HCEC 1CT (cell line): ENCODE data around the gene MAP4K2.

Experiments
- DNase-seq: peaks from one replicate; pipeline ENCODE4 v3.0.0-alpha.2; 2017

MAP4K2 gene

DNA sequence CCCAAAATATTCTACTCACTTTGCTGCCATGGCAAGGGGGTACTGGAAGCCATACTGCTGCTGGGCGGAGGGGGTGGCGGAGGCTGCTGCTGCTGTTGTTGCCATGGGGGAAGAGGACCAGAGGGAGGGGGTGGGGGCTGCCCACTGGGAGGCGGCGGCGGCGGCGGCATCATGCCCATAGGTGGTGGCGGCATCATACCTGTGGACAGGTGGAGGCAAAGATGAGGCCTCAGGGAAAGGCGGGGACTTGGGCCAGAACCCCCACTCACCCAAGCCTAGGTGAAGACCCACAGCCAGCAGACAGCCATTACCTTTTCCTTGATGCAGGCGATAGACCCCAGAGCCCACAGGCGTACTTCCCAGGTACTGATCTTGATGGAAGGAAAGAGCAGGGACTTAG lies 36.1 kb downstream of the MAP4K2 start:
- no peak for DNase-seq

DNA sequence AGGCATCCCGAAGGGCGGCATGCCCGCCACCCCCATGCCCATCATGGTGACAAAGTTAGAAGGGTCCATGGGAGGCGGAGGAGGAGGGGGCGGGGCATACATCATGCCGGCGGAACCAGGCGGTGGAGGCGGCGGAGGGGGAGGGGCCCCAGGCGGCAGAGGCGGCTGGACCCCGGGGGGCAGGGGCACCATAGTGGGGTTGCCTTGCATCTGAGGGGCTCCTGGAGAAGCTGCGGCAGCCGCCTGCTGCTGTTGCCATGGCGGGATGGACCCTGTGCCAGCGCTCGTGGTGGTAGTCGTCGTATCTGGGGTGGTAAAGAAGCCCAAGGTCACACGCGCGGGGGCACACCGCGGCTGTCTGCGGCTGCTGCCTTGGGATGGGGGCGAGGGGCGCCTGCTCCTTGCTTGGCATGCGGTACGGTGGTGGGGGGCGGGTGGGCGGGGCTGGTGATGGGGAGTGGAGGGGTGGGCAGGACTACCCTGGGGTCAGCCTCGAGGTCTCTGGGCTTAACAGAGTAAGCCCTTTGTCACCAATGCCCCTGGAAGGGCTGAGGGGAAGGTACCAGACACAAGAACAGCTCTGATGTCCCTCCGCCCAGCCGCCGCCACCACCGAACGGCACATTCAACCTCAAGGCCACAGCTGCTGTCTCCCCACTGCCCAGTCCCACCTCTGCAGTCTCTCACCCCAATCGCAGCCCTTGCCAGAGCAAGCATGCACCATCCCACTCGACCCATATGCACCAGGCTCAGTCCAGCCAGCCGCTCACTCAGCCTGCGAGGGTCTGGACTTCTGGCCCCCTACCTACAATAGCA lies 37.0 kb downstream of the MAP4K2 start:
- no peak for DNase-seq

DNA sequence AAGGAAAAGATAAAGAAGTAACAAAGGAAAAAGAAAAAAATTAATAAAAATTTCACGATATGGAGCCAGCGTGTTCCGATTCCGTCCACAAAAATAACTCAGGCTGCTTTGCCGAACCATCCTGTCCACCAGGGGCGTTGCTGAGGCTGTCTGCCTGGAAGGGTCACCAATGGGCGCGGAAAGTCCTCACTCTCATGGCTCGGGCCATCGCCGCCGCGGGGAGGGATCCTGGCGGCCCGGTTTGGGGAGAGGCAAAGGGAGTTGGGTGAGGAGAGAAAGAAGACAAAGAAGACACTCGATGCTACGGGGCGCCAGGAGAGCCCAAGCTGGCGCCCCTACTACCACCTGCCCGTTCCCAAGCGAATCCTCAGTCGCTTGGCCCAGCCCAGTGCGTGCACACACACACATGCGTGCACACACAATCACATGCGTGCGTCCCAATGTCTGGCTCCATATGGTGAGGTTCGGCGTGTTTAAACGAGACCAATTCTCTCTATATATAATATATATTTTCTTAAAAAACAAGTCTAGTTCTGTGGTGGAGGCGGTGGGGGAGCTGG lies 37.6 kb downstream of the MAP4K2 start:
- no peak for DNase-seq

DNA sequence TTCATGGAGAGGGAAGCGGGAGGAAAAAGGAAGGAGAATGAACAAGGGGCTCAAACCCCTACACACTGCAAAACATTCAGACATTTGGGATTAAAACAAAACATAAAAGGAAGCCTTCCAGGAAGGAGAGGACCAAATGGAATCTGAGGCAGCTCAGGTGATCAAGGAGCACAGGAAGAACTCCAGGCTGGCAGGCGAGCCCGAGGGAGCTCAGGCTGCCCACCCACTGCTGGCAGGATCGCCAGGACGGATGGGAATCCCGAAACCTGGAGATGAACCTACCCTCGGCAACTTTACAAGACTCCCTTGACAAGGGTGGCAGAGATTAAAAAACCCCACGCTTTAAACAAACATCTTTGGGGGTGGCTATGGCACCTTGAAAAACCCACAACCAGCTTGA lies 38.3 kb downstream of the MAP4K2 start:
- DNase-seq = no peak

DNA sequence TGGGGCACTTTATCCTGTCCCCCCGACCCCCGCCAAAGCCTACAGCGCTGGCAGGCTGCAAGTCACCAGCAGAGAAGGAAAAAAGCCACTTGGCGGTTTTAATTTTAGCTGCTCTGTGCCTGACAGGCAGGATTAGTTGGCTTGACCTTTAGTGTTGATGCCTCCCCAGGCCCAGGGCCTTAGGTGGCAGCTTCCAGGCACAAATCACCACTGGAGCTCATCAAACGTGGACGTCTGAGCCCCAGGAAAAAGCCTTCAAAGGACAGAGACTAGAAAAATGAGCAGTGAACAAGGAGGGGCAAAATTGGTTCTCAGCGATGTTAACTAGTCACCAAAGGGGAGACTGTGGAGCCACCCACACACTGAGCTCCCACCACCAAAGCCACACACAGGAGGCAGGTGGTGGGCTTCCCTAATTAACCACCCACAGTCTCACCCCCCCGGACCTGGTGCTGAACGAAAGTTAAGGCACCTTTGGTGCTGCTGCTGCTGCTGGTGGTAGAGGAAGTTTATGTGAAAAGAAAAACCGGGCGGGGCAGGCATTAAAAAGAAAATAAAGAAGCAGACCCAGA lies 38.9 kb downstream of the MAP4K2 start:
- DNase-seq = no peak

DNA sequence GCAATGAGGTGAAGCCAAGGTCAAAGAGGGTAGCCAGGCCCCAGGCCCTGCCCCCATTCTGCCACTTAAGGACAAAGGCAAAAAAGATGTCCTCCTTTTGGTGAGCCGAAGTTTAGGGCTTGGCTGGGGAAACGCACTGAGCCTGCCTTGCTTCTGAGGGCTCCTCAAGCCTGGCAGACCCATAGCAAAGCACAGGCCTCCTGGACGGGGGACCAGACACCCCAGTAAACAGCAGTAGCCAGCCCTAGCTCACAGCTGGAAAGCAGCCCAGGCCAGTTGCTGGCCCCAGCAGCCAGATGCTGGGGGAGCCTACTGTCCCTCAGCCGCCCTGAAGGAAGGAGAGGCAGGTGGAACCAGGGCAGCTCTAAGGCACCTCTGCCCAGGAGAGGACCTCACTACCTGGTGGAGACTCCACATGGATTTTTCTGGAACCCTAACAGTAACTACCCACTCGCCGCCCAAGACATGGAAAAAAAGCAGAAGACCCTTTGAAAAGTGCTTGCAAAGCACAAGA lies 39.4 kb downstream of the MAP4K2 start:
- DNase-seq = no peak

DNA sequence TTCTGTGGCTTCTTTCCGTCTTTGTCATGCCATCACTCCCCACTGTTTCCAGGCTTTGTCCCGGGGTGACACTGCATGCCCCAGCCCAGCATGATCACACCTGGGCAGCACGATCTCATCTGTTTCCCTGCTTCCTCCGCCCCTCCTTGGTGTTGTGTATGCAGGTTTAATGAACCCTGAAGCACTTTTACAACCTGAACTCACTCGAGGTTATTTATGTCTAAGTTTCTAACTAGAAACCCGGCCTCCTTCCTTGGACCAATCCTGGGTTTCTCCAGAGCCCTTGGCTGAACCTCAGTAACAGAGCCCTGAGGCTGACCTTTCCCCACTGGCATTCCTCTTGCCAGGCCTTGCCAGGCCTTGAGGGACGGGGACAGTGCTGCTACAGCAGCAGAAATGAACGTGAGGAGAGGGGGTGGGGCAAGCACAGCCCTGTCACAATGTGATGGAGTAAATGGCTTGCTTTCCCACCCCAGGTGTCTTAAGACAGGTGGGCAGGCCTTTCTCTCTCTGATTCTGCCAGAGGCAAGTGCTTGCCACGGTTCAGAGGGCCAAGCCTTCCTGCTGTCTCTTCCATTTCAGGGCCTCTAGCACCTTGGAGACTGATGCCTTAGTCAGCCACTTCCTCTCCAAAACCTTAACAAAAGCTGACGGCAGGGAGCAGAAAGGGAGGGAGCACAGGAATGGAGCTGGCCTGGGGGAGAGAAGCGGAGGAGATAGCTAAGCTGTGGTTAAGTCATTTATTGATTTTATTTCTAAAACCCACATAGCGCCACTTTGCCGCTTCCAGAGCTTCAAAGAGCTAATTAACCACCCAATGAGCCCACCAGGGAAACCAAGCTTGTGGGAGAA lies 40.1 kb downstream of the MAP4K2 start:
- peak; percentile 19 for DNase-seq

DNA sequence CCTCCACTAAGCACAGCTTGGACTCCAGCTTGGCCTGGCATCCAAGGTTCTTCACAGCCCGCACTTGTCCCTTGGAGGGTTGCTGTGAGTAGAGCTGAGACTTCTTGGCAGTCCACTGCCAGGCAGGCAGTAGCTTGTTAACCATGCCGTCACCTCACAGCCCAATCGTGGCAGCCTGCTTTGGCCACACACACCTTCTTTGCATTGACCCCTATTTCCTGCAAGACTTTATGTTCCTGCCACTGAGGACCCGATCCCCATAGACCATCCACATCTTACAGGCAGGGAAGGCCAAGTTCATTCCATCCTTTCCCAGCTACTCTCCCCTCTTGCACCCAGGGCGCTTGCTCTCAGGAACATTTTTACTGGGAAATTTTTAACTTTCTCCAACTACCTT lies 40.7 kb downstream of the MAP4K2 start:
- no peak for DNase-seq

DNA sequence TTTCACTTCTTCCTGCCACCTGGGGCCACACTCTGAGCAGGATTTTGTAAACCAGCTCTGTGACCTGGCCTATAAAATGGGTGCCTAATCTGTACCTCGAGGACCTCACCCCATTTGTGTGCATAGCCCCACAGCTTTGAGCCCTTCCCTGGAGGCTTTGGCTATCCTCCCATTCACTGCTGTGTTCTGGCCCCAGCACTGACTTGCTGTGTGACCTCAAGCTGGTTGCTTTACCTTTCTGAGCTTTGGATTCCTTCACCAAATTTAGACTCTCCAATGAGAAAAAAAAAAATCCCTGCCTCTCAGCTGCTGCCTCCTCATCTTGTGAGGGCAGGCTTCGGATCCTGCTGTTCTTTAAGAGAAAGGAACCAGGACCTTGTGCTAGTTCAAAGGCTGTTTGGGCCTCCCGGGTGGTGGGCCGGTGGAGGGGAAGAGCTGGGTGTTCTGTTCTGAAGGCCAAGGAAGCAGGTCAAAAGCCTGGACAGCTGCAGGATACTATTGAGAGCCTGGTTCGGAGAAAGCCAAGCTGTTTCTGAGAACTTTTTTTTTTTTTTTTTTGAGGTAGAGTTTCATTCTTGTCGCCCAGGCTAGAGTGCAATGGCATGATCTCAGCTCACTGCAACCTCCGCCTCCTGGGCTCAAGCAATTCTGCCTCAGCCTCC lies 42.1 kb downstream of the MAP4K2 start:
- no peak for DNase-seq

DNA sequence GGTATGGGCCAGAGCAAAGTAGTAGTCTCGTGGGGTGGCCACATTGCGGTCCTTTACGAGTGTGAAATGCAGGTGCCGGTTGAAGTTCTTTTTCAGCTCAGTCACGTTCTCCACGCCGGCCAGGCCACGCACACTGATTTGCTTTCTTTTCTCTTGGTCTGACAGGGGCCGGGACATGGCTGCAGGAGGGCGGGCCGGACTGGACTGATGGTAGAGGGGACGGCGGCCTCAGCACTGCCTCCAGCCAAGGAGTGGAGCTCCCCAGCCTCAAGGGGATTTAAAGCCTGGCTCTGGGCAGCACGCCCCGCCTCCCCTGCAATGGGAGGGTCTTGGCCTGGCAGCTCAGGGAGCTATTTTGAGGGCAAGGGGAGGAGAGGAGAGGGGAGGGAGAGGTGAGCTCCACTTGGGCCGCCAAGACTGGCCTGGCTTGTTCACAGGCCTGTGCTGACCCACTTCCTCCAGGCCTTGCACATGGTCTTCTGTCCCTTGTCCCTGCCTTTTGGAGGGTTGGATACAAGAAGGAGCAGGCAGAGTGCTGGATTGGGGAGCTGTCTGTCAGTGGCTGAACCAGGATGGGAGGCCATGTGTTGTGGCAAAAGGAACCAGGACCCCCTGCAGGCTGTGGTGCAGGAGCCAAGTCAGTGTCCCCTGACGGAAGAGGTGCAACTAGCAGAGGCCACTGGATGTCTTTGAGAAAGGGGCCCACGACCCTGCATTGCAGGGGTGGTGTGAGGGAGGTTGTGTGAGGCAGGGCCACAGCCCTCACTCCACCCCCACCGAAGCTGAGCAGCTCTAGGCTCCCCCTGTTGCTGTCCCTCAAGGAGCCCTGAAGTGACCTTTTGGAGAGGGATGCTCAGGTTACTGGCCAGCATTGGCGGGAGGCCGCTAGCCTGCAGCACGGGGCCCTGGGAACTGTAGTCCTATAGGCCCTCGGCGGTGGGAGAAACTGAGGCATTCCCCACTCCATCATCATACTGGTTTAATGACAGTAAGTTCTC lies 43.0 kb downstream of the MAP4K2 start, which contains the start of gene PYGM:
PYGM (minus strand) TSS at position 253 of the 998 bp plus-strand sequence; CDS start at position 177, 76 bp downstream.
- no peak for DNase-seq

DNA sequence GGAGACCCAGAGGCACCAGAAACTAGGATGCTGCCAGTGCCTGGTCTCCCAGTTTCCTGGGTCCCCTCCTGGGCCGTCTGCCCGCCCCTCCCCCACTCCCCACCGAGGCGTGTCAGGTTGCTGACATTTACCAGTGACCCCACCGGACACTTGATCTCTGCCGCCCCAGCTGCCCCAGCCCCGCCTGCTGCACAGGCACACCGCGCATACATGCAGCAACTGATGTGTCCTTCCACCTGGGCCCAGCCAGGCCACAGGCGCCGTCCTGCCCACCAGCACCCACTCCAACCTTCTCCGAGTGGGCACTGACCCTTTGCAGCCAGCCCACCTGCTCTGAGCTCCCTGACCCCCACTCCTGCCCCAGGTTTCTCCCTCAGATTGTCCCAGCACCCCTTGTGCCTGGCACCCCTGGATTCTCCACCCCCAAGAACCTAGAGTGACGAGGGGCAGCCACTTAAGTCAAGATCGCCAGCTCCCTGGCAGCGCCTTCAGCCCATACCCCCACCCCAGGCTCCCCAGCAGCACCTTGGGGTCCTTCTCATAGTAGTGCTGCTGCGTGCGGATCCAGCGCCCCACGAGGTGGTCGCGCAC lies 43.8 kb downstream of the MAP4K2 start:
- no peak for DNase-seq

DNA sequence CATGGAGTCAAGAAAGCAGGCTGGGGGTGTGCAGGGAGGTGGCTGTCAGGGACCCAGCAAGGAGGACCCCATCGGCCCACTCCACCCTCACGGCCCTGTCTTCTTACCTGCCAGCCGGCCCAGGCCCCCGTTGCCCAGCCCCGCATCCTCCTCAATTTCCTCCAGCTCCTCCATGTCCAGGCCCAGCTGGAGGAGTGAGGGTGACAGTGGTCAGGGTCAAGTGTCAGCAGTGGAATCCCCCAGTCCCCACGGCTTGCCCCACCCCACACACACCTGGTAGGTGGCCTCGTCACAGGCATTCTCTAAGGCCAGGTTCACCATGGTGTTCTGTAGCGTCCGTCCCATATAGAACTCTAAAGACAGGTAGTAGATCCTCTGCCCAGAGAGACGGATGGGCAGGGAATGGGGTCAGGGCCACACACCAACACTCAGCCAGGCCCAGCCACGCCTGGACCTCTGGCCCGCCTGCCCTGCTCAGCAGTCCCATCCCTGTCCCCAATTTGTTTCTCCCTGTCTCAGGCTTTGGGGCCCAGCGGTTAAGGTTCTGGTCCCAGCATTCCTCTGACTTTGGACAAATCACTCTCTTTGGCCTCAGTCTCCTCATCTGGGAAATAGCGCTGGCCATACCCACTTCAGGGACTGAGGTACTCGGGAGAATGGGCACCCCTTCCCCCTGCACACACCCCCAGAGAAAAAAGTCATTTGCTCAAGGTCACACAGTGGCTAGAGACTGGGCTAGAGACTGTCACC lies 44.5 kb downstream of the MAP4K2 start:
- no peak for DNase-seq

DNA sequence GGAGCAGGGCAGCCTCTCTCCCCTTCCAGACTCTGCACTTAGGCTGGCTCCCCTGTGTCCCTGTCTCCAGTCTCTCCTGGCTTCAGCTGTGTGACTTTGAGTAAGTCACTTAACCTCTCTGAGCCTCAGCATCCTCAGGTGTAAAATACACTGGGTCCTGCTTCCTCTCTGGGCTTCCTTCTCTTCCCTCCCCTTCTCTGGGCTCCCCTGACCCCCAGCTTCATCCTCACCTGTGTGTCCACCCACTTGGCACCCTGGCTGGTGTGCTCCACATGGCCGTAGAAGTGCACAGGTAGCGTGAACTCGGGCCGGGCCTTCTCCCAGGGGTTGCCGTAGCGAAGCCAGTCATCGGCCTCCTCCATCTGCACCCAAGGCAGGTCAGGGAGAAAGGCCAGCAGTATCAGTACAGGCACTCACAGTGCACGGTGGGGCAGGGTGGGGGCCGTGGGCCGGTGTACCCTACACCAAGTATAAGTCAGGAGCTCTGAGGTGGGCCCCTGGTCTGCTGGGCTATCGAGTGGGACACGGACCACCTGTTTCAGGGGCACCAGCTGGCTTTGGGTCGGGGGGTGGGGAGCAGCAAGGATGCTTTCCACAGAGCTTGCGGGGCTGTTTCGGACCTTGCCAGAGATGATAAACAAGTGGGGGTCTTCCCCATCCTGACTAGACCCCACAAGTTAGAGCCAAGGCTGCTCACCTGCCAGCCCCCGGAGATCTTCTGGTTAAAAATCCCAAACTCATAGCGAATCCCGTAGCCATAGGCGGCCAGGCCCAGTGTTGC lies 45.3 kb downstream of the MAP4K2 start:
- DNase-seq = no peak

DNA sequence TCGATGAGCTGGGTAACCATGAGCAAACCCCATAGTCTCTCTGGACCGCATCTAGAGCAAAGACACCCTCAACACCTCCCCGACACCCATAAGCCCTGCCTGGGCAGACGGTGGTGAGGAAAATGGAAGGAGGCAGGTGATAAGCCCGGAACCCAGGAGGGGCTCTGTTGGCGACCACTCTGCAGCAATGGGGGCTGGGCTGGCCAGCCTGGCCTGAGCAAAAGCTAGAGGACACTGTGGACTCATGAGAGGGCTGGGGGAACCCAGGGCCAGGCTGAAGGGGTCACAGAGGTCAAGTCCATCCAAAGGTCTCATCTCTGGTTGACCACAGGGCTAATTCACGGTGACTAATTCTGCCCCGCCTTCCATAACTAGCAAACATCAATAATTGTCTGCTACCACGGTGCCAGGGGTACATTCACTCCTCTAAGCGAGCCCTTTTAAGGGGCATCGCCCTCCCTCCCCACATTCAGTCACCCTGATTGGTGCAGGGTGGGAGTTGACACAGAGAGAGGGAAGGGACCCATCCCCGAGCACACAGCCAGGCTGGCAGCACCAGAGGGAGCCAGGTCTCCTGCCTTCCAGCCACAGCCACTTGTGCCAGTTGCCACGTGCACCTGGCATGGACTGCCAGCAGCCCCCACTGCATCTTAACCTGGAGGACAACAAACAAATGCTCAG lies 47.2 kb downstream of the MAP4K2 start:
- no peak for DNase-seq

DNA sequence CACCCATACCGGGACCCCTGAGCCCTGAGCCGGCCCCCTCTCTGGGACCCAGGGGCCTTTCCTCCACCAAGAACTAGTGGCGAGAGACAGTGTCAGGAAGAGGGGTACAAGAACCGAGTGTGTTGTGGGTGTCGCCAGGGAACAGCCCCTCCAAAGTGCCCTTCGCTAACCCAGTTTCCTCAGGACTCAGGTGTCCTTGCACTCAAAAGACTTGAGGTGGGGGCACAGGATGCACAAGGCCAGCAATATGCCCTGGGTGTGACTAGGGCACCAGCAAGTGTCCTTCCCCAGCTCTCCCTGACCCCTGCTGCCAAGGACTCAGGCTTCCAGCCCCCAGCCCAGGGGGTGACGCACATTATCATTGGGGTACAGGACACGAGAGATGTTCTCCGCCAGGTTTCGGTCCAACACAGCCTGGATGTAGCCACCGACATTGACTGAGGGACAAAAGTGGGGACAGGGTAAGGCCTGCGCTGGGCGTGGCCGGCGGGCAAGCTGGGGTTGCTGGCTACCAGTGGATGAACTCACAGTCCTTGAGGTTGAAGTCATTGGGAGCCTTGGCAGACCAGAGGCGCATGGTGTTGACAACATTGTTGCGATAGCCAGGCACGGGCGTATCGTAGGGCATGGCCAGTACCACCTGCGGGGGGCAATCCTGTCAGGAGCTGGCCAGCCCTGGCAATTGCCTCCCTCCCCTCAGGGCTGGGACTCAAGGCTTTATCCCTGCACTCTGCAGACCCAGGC lies 47.9 kb downstream of the MAP4K2 start:
- DNase-seq = no peak

DNA sequence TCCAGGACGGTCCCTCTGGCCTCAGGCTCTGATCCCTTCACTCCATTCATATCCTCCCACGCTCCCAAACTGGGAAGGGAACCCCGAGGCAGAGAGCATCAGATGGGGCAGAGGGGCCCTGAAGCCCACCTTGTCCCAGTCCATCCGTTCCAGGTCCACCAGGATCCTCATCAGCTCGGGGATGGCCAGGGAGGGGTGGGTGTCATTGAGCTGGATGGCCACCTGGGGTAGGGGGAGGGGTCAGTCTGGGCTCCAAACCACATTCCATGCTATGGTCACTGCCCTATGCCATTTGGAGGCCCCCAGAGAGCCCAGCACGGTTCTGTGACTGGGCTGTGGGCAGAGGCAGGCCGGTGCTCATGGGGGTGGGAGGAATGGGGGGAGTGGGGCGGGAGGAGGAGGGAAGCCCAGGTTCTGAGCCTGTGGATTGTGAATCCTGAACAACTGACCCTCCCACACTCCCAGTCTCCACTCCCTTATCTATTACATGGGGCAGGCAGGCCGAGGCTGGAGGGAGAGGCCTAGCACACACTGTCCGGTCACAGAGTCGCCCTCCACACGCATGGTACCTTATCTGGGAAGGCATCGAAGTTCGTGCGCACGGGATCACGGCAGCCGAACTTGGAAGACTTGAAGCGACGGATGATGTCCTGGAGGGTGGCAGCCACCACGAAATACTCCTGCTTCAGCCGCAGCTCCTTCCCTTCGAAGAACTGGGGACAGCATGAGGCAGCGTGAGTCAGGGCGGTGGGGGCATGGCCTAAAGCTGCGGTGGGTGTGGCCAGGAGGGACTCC lies 48.7 kb downstream of the MAP4K2 start:
- DNase-seq = no peak
